ENCODE results near the gene OR4D6.

Gene OR4D6

GRCh38 chr11:59501931-59502330 lies 45.2 kb downstream of the OR4D6 start:
- no peak for TF ChIP-seq CTCF (conservative IDR thresholded peaks at IDR 0.05; ENCODE audit: control insufficient read depth, insufficient read depth, low read depth, low read length)
- H3K4me3 ChIP-seq (ENCODE audit: control insufficient read depth, low read depth, low read length), result no peak overlapping the region
- no peak for DNase-seq (ENCODE audit: low read depth)

GRCh38 chr11:59503276-59503675 lies 46.5 kb downstream of the OR4D6 start, which contains the start of gene OR4D11:
Gene OR4D11 (plus strand): TSS chr11:59503576. CDS start chr11:59503576, 0 bp downstream.
- no peak for DNase-seq (ENCODE audit: low read depth)
- no peak for TF ChIP-seq CTCF (conservative IDR thresholded peaks at IDR 0.05; ENCODE audit: control insufficient read depth, insufficient read depth, low read depth, low read length)
- no peak within 1 kb of the TSS for H3K4me3 ChIP-seq (ENCODE audit: control insufficient read depth, low read depth, low read length)

Measured in fibroblast of mammary gland (primary cell).